ENCODE measurements around the gene POLRMT. TPM values are rescaled to one million over a fixed set of nuclear protein-coding genes. Genes with fewer than 3 reads are reported as not detected.

The POLRMT gene
- total RNA-seq, 1 donor from 2014 or later, result 71.1 TPM

DNA sequence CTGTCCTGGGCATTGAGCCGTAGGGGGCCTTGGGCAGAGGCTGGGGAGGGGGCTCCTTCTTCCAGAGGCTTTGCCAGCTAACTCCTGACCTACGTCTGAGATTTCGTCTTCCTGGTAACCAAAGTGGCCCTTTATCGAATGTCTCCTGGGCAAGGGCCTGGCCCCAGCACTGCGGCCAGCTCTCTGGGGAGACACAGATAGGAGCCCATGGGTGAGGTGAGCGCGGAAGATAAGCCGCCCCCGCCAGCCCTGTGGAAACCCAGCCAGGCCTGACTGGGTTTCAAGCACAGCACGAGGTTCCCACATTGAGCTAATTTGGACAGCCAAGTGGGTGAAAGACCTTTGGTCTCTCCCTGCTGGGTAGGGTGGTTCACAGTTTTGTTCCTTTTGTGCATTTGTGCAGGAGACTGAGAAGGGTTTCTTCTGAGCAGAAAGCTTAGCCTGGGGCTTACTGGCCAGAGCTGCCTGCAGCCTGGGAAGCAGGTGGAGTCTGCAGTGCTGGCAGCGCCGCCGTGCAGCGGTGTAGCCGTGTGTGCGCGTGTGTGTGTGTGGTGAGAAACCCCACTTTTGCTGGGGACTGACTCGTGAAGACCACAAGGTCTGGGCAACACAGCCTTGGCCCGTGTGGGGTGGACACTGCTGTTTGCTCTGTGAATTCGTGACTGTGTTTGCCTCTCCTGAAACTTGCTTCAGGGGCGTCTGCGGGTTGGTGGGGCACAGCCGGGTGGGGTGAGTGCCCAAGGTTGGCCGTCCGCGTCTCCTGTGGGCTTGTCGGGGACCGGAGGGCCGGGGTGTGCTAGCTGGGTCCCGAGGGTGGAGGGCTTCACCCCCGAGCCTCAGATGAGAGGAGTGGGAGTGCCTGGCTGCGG, 58.4 kb downstream of the POLRMT start:
- peak overlapping the region; percentile 75 for H3K27ac Mint-ChIP-seq (ENCODE audit: unreplicated experiment)
- H3K27me3 Mint-ChIP-seq (ENCODE audit: low read depth), result peaks cover 13% of the 10 kb centered on the region
- peak overlapping the region; percentile 96 for H3K4me3 Mint-ChIP-seq
- peaks cover 9% of the 10 kb centered on the region for H3K36me3 Mint-ChIP-seq (ENCODE audit: low read depth)
- H3K9me3 Mint-ChIP-seq, result no peaks in the 10 kb centered on the region
- DNase-seq (ENCODE audit: low read depth, low spot score), result no peak
- peaks cover 31% of the 10 kb centered on the region for H3K4me1 Mint-ChIP-seq
- TF ChIP-seq, protein P1, sequence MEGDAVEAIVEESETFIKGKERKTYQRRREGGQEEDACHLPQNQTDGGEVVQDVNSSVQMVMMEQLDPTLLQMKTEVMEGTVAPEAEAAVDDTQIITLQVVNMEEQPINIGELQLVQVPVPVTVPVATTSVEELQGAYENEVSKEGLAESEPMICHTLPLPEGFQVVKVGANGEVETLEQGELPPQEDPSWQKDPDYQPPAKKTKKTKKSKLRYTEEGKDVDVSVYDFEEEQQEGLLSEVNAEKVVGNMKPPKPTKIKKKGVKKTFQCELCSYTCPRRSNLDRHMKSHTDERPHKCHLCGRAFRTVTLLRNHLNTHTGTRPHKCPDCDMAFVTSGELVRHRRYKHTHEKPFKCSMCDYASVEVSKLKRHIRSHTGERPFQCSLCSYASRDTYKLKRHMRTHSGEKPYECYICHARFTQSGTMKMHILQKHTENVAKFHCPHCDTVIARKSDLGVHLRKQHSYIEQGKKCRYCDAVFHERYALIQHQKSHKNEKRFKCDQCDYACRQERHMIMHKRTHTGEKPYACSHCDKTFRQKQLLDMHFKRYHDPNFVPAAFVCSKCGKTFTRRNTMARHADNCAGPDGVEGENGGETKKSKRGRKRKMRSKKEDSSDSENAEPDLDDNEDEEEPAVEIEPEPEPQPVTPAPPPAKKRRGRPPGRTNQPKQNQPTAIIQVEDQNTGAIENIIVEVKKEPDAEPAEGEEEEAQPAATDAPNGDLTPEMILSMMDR (conservative IDR thresholded peaks at IDR 0.05), result no peak

DNA sequence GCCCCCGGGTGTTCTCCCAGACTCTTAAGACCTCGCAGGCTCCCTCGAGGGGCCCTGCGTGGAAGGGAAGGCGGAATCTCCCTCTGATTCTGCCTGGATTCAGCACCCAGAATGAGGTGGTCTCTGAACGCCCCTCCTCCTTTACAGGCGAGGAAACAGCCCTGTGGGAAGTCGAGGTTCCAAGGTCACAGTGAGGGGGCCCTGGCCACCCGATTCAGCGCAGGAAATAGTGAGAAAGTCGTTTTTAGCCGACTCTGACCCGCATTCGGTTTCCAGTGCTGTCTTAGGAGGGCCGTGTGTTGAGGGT, 59.9 kb downstream of the POLRMT start:
- H3K9me3 Mint-ChIP-seq, result no peaks in the 10 kb centered on the region
- peaks cover 14% of the 10 kb centered on the region for H3K36me3 Mint-ChIP-seq (ENCODE audit: low read depth)
- H3K27ac Mint-ChIP-seq (ENCODE audit: unreplicated experiment), result peak overlapping the region; percentile 84
- H3K4me1 Mint-ChIP-seq, result peaks cover 37% of the 10 kb centered on the region
- peak overlapping the region; percentile 96 for H3K4me3 Mint-ChIP-seq
- peaks cover 16% of the 10 kb centered on the region for H3K27me3 Mint-ChIP-seq (ENCODE audit: low read depth)
- TF ChIP-seq, protein P1 (conservative IDR thresholded peaks at IDR 0.05), result no peak
- DNase-seq (ENCODE audit: low read depth, low spot score), result no peak

DNA sequence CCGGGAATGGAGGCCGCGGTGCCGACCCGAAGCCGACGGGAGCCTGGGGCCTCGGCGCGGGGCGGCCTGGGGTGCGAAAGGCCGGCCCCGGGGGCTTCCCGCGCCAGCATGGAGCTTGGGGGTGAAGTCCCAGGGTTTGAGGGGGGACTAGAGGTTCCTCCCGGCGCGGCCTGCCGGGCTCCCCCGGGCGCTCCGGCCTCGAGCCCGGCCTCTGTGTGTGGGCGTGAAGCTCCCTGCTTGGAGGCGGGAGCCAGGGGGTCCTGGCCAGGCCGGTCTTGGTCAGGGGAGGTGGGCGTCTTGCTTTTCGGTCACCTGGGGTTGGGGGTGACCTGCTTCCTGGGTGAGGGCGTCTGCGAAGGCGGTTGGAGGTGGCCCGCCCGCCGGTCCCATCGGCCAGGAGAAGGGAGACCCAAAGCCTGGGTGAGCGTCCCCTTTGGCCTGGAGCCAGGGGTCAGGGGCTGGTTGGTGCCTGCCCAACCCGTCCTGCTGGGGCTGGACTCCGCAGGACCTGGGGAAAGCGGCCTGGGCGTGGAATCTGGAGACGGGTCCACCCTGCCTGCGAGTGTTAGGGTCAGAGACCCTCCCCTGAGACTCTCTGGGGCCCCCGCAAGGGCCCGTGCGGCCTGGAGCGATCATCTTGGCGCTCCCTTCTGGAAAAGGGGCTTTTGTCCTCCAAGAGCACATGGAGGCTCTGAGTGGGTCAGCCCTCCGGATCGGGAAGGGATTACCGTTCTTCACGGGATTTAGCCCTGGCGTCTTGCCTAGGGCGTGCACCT, 60.4 kb downstream of the POLRMT start:
- TF ChIP-seq, protein P1 (conservative IDR thresholded peaks at IDR 0.05), result no peak
- Mint-ChIP-seq H3K27me3 (ENCODE audit: low read depth) (peaks cover 16% of the 10 kb centered on the region), H3K9me3 (no peaks in the 10 kb centered on the region), H3K4me3 (peak overlapping the region; percentile 96), H3K4me1 (peaks cover 37% of the 10 kb centered on the region), H3K27ac (ENCODE audit: unreplicated experiment) (peak overlapping the region; percentile 84), H3K36me3 (ENCODE audit: low read depth) (peaks cover 14% of the 10 kb centered on the region)
- no peak for DNase-seq (ENCODE audit: low read depth, low spot score)

DNA sequence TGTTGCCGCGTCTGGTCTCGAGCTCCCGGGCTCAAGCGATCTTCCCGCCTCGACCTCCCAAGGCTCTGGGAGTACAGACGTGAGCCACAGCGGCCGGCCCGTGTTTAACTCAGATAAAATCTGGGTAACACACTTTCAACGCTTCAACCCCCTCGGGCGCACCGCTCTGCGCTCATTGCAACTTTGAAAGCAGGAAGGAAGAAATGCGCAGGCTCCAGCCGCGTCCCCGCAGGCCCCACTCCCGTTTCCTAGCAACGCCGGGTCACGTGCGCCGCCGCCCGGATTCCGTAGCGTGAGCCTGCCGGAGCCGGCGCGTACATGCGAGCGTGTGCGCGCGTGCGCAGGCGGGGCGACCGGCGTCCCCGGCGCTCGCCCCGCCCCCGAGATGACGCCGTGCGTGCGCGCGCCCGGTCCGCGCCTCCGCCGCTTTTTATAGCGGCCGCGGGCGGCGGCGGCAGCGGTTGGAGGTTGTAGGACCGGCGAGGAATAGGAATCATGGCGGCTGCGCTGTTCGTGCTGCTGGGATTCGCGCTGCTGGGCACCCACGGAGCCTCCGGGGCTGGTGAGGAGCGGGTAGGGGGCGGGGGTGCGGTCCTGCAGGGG, 61.1 kb downstream of the POLRMT start, which contains the start of gene BSG:
BSG (plus strand) TSS at position 457 of the 603 bp plus-strand sequence; CDS start at position 496, 39 bp downstream.
- TF ChIP-seq, protein P1 (conservative IDR thresholded peaks at IDR 0.05), result no peak
- peak within 1 kb of the TSS; percentile 96 for H3K4me3 Mint-ChIP-seq

DNA sequence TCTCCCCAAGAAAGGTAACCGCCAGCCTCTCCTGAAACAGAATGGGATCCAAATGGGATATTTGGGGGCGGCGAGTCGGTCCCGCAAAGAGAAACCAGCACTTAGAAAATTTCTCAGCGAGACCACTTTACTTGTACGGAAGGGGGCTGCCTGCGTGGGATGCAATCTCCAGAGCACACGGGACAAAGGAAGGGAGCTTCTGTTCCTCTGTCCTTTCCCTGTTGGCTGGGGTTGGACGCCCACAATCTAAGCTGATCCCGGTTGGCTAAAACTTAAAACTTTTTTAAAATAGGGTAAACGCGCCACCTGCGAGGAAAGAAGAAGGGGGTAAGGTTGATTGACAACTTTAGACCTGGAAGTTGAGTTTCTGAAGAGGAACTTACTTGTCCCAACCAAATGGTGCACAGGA, 61.8 kb downstream of the POLRMT start:
- peaks cover 16% of the 10 kb centered on the region for H3K27me3 Mint-ChIP-seq (ENCODE audit: low read depth)
- peaks cover 42% of the 10 kb centered on the region for H3K4me1 Mint-ChIP-seq
- H3K4me3 Mint-ChIP-seq, result peak overlapping the region; percentile 93
- H3K36me3 Mint-ChIP-seq (ENCODE audit: low read depth), result peaks cover 20% of the 10 kb centered on the region
- TF ChIP-seq, protein P1 (conservative IDR thresholded peaks at IDR 0.05), result no peak
- peak; percentile 35 for DNase-seq (ENCODE audit: low read depth, low spot score)
- no peaks in the 10 kb centered on the region for H3K9me3 Mint-ChIP-seq
- peak overlapping the region; percentile 99 for H3K27ac Mint-ChIP-seq (ENCODE audit: unreplicated experiment)

More for the DNA sequence above, 61.1 kb downstream of the POLRMT start, which contains the start of gene BSG:
- DNase-seq (ENCODE audit: low read depth, low spot score), result peak; percentile 97
- Mint-ChIP-seq H3K27me3 (ENCODE audit: low read depth) (peaks cover 16% of the 10 kb centered on the region), H3K27ac (ENCODE audit: unreplicated experiment) (peak within 1 kb of the TSS; percentile 99), H3K9me3 (no peaks in the 10 kb centered on the region), H3K36me3 (ENCODE audit: low read depth) (peaks cover 14% of the 10 kb centered on the region), H3K4me1 (peaks cover 38% of the 10 kb centered on the region)
